NCI-H2196 treated with DMSO at 0.1 percent for 48 hours (cell line): ENCODE measurements around the gene JARID2.

ENCODE experiments used
- DNase-seq: peaks from one replicate; lab custom pipeline; 2025; ENCODE audit not compliant: unreplicated experiment; lab: John Stamatoyannopoulos, UW

The JARID2 gene

DNA sequence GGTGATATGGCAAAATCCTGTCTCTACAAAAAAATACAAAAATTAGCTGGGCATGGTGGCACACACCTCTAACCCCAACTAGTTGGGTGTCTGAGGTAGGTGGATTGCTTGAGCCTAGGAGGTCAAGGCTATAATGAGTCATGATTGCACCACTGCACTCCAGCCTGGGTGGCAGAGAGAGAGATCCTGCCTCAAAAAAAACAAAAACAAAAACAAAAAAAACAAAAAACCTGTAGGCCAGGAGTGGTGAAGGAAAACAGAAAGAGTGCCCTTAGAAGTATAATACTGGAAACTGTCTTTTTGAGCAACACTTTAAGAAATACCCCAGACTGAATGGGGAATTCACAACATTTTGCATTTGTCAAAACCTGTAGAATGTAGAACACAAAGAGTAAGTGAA lies 85.3 kb downstream of the JARID2 start:
- DNase-seq, result no peak

DNA sequence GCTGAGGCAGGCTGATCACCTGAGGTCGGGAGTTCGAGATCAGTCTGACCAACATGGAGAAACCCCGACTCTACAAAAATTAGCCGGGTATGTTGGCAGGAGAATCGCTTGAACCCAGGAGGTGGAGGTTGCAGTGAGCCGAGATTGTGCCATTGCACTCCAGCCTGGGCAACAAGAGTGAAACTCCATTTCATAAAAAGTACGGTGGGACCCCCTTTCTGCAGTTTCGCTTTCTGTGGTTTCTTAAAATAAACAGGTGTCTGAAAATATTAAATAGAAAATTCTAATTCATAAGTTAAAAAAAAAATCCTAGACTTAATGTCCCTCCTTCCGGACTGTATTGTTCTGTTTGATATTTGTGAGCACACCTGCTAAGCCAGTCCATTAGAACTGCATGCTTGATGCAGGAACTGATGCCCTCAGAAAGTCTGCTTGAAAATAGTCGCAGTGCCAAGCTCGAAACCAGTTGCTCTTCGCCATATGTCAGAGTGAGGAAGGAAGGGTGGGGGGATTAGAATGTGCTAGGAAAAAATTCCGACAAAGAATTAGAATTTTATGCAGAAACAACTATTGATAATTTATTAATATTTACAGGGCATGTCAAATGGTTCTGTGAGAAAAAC lies 85.9 kb downstream of the JARID2 start:
- no peak for DNase-seq

DNA sequence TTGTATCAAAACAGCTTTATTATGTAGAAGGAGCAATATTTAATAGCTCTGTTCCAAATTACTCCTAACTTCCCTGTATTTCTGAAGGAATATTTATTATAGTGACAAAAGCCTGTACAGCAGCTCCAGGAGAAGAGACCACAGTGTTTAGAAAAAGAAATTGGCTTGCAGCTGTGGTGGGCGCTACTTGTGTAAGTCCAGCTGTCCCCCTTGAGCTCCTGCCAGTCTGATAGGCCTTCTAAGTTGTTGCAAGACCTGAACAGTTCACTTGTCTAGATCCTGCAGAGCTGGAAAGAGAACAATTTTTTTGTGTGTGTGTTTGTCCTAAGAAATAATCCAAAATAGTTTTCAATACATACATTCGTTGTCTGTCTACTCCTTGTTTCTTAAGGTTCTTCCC lies 86.6 kb downstream of the JARID2 start:
- no peak for DNase-seq

DNA sequence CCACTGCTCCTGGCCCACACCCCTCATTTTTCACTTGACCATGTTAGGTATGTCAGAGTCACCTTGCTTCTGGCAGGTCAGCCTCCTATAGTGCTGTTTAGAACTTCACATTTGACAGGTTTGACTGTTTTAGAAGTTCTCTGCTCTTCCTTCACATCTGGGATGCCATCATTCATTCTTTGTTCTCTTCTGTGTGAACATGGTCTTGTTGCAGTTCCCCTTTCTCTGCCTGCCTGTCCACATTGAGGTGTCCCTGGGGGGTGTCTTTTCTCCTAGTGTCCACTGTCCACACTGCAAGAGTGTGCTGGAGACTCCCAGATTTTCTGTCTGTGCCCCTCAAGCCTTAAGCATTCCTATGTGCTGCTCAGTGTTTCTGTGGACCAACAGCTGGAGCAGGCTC lies 89.5 kb downstream of the JARID2 start:
- DNase-seq, result no peak

DNA sequence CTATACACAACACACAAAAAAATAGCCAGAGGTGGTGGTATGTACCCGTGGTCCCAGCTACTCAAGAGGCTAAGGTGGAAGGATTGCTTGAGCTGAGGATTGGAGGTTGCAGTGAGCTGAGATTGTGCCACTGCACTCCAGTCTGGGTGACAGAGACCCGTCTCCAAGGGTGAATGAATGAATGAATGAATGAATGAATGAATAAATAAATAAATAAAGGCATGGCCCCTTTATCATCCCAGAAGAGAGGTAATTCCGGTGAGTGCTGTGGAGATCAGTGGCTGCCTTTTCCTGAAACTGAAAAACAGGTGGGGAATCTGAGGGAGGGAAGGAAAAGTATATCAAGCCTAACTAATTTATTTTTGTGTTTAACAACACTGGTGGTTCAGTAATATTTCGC lies 90.0 kb downstream of the JARID2 start:
- DNase-seq, result no peak

DNA sequence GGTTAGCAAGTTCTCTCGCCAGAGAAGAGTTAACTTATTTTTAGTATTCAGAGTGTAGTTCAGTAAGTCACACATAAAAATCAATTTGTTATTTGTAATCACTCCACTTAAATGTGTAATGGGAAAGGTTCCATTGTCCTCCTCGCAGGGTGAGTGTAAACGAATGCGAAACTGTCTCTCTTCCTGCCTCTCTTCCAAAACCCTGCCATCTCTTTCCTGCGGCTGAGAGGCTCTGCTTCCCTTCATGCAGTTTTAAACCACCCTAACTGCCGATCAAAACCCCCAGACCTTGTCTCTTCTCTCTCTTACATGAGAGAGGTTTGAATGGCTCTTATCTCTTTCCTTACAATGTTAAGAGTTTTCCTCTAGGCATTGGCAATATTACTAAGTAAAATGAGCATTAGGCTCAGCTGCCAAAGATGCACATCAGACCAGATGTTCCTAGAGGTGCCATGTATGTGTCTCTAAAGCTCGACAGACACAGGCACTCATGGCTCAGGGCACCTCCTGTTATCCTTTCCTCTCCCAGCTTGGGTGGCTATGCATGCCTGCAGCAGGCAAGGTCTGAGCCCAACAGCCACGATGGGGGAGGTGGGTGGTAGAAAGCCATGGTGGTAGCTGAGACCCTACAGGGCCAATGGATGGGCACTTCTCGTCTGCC lies 91.2 kb downstream of the JARID2 start:
- DNase-seq, result no peak

DNA sequence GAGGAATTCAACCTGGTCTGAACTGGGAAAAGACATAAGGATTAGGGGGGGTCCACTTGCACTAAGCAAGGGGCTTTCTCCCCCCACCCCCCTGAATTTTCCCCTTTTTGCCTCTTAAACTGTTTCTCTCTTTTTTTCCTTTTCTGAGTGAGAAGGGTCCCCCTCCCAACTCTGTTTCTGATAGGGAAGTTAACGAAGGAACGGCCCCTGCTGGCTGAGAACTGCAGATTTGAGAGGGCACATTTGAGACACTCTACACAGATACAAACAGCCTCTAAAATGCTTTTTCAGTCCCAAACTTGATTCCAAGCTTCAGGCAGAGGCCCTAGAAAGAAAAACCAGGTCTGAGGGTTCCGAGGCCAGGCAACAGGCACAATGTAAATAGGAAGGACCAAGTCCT lies 91.7 kb downstream of the JARID2 start:
- no peak for DNase-seq

DNA sequence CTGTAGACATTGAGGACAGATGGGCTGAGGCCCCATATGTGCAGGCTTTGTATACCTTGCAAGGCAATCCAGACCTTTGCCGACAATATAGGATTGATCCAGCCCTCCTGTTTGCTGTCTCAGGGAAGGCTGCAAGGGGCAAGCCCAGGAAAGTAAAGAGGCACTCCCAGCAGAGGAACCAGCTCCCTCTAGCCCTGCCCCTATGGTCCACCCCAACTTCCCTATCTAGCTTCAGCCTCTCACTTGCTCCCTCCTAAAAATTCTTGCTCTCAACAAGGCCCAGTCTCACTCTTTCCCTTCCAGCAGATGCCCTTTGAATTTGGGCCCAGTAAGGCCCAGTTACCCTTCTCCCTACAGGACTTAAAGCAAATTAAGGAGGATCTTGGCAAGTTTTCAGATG lies 92.6 kb downstream of the JARID2 start:
- no peak for DNase-seq

DNA sequence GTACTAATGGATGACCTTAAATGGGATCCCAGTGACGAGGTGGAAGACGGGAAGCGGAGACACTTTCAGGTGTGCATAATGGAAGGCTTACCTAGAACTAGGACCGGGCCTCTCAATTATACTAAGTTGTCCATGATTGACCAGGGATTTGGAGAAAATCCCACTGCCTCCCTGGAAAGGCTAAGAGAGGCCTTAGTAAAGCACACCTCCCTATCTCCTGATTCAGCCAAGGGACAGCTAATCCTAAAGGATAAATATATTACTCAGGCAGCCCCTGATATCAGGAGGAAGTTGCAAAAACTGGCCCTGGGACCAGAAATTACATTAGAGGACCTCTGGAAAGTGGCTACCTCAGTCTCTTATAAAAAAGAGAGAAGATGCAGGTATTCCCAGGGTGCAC lies 93.2 kb downstream of the JARID2 start:
- no peak for DNase-seq

DNA sequence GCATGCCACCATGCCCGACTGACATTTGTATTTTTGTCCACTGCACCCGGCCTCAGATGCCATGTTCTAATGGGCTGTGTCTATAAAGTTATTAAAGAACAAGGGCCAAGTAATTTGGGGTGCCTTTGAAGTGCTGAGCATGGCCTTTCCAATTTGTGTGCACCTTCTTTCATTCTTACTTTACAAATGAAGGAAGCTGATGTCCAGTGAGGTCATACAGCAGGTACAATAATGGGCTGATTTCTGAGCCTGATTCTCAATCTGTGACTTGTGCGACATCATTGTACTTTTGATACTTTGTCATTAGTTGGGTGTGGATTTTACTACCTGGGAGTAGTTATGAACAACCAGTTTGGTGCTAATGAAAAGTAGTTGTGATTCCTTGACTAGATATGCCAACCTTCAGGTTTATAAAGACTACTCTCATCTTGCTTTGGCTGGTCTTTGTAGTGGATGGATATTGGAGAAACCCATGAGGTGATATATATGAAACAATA lies 94.3 kb downstream of the JARID2 start:
- no peak for DNase-seq

DNA sequence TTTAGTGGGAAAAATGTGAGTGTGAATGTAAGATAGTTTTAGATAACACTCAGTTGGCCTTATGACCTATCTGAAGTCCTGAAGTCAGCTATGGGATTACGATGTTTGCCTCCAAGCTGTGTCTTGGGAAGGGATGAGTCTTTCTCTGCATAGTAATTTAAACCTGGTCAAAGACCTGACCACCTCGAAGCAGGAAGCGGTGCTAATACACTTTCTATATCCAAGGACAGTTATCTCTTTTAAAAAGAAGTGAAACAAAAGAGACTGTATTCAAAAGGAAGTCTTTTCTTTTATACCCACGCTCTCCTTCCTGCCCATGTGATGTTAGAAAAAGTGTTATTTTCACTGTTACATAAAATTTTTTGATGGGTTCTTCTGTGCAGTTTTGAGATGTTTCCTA lies 94.9 kb downstream of the JARID2 start:
- DNase-seq, result no peak

DNA sequence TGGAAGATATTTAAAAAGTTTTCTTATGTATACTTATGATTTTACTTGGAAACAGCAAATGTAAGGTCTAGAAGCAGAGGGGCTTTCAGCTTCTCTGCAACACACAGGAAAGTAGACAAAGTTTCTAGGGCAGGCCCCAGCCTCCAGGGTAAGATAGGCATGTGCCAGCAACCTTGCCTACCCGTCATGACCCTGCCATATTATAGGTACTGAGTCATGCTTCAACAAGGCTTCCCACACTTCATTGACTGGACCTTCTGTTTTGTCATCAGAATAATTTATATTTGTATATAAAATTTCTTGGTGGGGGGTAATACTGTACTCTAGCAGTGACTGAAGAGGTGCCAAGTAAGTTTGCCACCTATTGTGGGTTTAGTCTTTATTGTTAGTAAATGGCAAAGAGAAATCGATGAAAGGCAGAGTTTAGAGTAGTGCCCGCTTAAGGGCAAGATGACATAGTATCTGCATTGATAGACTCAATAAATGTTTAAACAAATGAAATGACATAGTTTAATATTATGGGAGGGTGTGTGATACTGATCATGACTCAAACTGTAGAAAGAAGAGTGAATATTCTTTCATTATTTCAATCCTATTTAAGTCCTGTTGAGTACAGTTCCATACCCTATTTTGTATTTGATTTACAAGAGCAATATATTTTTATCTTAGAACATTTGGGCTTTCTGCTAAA lies 95.6 kb downstream of the JARID2 start:
- DNase-seq, result no peak

DNA sequence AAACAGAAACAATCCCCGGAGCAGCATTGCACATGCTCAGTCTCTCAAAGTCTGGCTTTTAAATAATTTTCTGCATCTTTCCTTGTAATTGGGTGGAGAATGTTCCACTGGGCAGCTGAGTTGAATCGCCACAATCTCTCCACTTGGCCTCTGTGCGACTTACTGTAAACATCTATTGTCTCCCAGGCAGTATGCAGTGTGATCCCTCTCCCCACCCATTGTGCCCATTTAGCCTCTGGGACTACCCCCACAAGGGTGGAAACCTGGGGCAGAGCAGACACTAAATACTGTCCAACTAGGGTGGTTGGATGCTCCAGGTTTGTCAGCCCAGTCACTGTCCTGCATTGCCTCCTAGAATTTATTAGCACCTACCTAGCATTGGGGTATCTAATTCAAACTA lies 96.2 kb downstream of the JARID2 start:
- DNase-seq, result no peak

DNA sequence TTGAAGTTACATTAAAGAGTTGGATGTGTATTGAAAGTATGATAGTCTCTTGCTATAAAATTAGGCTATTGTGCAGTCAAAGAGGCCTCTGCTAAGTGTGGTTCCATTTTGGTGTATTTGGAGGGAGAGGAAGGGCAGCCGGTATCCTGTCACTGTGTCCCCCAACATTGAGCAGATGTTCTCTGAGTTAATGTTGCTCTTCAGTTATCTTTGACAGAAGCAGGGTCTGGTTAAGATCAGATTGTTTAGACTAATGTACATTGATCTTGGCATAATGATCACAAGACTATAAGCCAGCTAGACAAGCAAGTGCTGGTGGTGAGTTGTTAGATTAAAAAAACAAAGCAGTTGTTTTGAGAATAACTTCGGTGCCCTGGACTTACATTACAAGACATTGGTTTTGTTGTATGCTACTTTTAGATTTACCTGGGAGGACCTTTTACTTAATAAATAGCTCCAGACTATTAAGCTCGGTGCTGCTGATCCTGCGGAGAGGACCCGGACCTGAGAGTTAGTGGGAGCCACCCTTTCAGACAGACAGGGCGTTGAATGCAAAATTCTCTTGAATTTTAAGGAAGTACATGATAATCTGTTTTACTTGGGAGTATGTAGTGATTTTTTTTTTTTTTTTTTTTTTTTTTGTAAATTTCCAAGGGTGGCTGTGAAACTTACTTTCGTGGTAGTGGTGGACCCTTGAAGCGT lies 97.8 kb downstream of the JARID2 start:
- no peak for DNase-seq

DNA sequence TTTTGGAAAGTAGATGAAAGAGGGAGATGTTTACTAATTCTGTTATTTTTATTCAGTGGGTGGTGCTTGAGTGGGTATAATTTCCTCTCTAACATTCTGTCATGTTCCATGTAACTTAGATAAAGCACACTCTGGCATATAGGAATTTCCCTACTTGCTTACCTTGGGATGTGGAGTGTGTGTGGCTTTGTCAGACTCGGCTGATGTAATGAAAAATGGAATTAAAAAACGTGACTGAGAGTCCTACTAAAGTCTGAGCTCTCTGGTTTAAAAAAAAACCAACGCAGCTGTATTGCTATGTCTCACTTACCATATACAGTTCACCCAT lies 98.3 kb downstream of the JARID2 start:
- no peak for DNase-seq

DNA sequence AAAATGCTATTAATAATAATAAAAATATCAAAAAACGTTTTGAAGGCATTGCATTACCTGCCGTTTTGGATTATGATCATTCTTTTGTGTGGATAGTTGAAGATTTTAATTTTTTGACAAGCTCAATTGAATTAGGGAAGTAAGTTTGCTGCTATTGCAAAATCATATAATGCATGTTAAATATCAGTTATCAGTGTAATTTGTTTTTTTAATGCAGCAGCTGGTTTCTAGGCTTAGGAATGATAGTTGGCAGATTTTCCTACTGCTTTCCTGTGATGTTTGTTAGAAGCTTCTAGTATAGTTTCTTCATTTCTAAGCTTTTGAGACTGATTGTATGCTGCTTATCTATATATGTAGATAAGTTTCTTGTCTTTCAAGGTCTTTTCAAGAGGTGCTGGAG lies 99.0 kb downstream of the JARID2 start:
- no peak for DNase-seq

DNA sequence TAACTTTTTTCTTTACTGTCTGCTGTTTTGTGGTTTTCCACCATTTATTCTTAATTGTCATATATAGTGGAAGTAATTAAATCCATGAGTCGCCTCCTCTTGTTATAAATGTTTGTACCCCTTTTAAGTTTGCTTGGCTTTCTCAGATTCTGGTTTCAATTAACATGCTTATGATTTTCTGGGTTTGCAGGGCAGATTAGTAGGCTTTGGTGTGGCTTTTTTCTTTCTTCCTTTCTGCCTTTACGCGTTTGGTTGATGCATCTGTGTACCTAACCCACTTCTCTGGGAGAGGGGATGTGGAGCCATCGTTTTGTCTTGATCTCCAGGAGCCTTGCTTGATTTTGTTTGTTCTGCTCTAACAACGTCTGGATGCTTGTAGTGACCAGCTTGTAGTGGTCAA lies 100.4 kb downstream of the JARID2 start:
- no peak for DNase-seq

DNA sequence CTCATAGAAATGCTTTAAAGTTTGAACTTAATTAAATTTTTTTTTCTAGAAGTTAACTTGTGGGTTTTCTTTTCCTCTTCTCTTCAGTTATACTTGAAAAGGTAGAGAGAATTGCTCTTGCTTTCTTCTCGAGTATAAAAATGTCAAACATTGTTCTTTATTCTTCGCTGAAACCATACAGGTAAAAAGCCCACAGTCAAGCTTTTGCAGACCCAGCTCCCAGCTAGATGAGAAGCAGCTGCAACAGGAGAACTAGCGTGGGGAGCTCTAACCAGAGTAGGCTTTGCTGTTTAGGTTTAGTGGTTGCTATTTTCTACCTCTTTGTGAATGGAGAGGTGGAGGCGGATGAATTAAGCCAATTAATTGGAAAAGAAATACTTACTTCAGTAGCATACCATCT lies 102.7 kb downstream of the JARID2 start:
- no peak for DNase-seq

DNA sequence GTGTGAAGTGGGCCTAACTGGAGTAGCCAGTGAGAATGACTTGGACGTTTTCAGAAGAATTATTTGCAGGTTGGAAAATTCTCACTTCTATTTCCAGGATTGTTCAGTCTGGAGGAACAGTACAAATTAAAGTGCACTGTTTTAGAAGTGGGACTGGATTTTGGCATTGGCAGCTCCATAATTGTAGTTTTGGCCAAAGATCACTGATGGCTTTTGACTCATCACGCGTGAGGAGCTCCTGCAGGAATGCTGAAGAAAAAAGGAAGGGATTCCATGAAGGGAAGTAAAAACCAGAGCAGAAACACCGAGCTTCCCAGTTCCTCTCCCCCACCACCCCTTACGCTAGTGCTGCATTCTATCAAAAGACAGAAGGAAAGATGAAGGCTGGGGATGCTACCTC lies 103.5 kb downstream of the JARID2 start:
- no peak for DNase-seq

DNA sequence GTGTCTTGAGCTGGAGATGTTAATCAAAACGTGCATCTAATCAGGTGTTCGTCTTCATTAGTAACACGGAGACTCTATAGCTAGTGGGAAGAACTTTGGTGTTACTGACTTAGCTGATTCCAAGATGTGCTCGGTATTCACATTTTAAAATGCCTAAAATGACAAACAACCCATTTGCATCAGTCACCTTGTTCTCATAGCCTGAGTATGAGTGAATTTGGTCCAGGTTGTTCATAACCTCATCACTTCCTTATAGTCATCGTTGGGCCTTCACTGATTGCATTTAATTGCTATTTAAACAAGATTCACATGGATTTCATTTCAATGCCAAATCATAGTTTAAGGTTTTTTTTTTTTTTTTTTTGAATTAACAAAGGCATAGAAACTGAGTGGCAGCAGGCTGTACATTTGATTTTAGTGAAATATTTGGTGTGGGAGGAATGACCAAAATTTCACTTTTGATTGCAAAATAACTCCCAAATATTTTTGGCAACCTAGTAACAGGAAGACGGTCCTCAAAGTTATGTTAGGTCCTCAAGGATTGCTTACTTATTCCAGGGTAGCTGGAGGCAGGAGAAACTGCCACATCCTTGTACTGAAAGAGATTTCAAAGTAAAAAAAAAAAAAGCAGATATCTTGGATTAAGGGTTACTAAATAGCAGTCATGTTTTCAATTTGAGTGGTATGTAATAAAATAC lies 104.7 kb downstream of the JARID2 start:
- no peak for DNase-seq

DNA sequence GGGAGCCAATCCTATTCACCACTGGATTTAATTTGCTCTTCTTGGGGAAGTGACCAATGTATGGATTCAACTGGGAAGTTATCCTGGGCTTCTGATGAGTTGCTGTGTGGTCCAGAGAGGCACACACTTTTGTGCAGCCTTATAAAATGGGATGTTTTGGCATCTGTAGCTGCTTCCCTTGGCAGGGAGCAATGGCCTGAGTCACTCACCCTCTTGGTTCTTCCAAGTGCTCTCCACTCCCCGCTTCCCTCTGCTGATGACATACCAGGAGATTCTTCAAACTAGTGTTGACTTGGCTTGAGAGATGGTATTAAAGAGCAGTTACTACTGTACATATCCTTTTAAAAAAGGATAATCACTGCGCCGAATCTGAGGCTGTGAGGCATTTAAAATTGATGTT lies 105.8 kb downstream of the JARID2 start:
- DNase-seq, result no peak
